Daoy (cell line): ENCODE measurements around the gene CTCFL. TPM values are rescaled to one million over a fixed set of nuclear protein-coding genes. Genes with fewer than 3 reads are reported as not detected.

Source experiments
- DNase-seq: peaks from one replicate; pipeline ENCODE4 v3.0.0-alpha.2; 2015; ENCODE audit warnings: low read depth
- total RNA-seq: library from RNA; depleted of rRNA; stranded (reverse); fragments of >200 nt; shearing (Covaris generic); gene quantifications from 2 replicates; pipeline ENCODE4 v1.2.3, GENCODE V29; 2014

Gene CTCFL
- total RNA-seq, 1 experiment from 2014 or later, result 0.06 TPM

DNA sequence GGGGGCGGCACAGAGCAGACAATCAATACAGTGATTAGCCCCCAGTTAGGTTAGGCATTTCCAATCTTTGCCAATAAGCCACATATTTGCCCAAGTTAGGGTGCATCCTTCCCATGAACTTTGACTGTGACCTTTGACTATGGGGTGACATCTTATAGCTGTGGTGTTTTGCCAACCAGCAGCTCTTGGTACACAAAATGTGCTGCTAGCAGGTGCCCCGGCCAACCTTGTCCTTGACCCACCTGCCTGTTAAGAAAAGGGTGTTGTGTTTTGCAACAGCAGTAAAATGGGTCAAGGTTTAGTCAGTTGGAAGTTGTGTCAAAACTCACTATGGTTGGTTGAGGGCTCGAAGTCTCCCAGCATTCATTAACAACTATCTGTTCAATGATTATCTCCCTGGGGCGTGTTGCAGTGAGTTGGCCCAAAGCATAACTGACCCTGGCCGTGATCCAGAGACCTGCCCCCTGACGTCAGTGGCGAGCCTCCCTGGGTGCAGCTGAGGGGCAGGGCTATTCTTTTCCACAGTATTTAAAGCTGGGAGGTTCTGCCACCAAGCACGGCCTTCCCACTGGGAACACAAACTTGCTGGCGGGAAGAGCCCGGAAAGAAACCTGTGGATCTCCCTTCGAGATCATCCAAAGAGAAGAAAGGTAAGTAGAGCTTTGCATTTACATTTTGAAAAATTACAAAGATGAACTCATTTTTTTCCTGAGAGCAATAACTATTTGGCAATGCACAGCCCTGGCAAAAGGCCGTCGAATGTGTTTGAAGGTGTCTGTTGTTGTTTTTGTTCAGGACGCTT, 35.8 kb upstream of the CTCFL start, which contains the start of gene PCK1:
Gene PCK1, plus strand, starts transcription at position 557 of the 802 bp plus-strand sequence. CDS start 302 bp downstream, outside the sequence.
- DNase-seq, result peak; percentile 66

DNA sequence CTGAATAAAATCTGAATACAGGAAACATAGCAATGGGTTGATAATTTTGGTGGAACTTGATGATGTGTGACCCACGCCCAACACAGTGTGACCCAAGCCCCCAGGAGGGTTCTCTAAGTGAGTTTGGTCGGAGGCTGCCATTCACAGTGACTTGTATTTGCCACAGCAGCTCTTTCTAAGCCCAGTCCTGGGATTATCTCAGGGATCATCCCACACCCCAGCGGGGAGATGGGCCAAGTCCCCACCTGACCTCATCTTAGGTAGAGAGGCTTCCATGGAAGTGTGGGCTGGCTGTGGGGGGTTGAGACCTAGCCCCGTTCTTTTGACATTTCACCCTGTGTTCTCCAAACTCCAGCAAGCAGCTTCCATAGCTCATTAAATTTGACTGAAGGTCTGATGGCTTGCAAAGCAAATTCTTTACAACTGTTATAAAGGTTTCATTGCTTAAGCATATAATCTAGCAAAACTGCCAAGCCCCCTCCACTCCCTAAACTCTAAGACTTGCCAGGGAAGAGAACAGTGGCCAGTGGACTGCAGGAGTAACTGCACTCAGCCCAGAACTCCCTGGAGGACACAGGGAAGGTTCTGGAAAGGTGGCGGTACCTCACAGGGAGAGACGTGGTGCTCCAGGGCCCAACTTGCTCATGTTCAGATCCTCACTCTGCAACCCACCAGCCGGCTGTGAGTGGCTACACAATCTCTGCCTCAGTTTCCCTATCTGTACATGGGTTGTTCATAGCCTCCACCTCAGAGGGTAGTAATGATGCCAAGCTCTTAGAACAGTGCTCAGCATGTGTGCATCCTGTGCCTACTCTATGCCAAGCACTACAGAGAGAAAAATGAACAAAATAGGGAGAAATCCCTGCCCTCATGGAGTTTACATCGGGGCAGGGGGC, 35.0 kb upstream of the CTCFL start:
- no peak for DNase-seq

- DNase-seq, result peak; percentile 26
Measured at GRCh38 chr20:57559289-57559634, 34.3 kb upstream of the CTCFL start.

- peak; percentile 16 for DNase-seq
Measured at GRCh38 chr20:57558614-57559288, 33.8 kb upstream of the CTCFL start.

GRCh38 chr20:57557926-57558613, 33.1 kb upstream of the CTCFL start:
- no peak for DNase-seq

DNA sequence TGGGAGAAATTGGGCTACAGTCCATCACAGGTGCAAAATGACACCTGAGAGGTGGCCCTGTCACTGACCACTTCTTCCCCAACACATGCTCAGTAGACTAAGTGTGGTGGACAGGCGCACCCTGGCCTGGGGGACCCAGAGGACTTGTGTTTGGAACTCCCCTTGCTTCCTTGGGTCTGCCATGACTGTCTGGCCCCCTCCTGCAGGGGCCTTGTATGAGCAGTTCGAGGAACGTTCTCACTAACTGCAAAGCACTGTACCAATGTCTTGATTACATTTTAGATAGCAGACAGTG, 32.0 kb upstream of the CTCFL start:
- DNase-seq, result no peak

DNA sequence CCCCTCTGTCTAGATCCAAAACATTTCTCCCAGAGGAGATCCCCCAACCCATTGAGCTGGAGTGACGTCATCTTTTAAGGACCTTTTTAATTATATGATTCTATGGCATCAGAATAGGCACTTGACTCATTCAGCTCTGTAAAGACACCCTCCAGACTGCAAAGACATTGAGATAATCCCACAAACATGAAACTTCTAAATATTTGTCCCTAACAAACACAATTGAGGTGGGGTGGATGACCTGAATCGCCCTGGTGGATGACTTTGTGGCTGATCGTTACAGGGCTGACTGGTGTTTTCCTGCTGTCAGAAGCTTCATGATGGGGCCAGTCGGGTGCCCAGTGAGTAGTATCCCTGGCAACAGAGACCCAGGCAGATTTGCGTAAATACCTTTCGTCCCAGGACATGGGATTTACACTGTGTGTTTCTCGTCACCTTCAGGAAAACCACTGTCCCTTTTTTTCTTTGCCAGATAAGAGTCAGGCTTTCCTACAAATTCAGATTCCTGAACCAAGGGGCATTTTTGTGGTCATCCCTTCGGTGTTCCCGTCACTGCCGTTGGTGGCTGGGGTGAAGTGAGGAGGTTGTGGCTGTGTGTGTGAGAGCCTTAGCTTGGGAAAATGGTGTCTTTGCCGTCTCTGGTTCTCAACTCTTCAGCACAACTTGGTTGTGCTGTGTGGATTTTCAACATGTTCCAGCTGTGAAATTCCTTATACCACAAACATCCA, 30.7 kb upstream of the CTCFL start:
- peak; percentile 29 for DNase-seq

- no peak for DNase-seq
Measured at GRCh38 chr20:57553376-57554018, 28.6 kb upstream of the CTCFL start.

DNA sequence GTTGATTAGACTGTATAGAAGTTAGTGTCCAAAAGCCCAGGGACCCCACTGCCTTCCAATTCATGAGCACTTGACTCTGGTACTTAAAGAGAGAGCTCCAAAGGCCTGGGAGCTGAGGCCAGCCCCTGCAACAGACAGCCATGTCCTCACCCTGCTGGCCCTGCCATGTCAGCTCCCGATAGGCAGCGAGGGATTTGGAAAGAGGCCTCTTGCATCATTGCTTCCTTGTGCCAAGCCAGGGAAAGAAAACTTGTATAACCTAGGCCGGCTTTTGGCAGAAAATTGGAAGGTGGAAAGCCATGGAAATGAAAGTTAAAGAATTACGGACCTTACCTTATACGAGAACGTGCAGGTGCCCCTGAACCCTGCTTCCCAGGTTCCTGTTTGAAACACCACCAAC, 27.5 kb upstream of the CTCFL start:
- DNase-seq, result no peak

GRCh38 chr20:57548177-57549058, 23.5 kb upstream of the CTCFL start:
- DNase-seq, result no peak

DNA sequence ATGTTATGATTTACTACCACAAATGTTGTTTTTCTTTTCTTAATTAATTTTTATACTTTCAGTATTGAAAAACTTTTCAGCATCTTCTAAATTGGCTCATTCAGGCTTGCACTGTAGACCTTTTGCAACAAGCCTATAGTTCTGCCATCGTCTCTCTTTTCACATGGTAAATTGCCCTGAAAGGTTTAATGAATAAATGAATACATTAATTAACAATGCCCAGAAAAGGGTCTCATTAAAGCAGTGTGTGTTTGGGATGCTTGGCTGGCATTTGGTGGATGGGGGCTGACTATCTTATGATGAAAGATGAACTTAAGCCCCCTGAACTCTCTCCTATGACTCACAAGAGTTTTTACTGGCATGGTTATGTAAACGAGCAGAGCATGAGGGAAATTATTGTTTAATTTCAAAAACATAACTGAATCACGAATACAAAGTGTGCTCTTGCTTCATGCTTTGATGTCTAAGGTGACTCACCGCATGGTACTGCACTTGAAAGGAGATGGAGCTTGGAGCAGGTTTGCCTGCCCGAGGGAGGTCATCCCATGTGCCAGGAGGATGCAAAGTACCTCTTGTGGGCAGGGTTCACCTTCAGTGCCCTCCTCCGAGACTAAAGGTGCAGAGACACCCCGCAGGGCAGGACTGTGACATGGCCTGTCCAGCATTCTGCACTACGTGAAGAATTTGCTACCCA, 22.2 kb upstream of the CTCFL start:
- DNase-seq, result peak; percentile 21

GRCh38 chr20:57545927-57546662, 21.2 kb upstream of the CTCFL start:
- no peak for DNase-seq

DNA sequence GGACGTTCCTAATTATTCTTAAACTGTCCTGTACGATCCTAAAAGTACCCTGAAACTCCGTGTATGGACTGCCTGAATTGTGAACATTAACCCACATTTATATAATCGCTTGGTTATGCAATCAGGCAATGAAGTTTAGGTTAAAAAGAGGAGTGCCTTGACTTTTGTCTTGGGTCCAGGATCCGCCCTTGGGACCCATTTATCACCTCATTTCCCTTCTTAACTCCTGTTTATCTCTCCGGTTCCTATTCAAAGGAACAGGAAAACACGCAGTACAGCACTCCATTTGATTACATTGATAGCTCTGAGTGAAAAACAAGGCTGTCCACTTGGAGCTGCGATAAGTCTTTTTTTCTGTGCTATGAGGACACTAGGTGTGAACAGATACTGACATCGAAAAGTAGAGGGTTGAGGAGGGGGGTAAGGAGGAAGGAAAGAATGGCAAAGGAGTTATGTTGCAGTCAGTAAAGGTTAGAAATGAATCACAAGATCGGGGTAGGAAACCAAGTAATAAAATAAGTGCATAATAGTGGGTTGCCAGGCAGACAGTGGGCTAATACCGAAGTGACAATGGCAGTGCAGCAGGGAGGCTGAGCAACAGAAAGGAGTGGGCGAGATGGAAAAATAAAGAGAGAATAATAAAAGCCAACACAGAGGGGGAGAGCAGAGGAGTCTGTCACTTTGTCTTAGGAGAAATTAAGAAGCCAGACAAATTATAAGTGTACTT, 20.1 kb upstream of the CTCFL start:
- DNase-seq, result no peak

DNA sequence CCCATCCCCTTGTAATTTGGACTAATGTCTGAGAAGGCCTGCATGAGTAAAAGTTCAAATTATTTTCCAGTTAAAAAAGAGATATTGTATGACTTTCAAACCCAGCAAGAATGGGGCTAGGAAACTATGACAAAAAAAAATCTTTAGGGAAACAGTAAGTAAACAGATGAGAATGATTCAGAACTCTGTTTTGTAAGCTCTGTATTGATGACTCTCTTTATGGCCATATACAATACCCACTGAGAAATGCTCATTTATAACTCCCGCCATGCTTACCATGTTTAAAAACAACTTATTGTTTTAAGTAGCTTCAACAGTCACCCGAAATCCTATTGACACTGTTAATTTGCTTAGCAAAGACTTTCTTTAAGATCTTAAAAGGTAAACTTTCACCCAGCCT, 18.8 kb upstream of the CTCFL start:
- no peak for DNase-seq

- DNase-seq, result no peak
Measured at GRCh38 chr20:57540890-57541580, 16.1 kb upstream of the CTCFL start.

DNA sequence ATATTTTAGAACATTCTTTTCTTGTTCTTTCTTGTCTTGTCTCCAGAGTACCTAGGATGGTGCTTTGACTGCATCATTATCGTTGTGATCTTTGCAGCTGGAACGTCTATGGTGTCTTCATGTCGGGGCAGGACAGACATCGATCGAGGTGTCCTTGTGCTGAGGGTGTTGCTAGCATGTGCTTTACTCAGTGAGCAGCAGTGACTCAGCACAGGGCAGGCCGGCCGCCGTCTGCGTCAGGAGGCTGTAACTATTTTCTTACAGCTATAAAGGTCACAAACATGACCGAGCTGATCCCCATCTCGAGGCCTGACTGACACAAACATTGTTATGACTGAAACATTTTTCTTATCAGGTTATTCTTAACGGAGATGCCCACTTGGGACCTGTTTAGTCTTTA, 14.9 kb upstream of the CTCFL start:
- no peak for DNase-seq

GRCh38 chr20:57537822-57538221, 12.9 kb upstream of the CTCFL start:
- DNase-seq, result no peak
